ENCODE results near the gene RAB3D. TPM values are rescaled to one million over a fixed set of nuclear protein-coding genes. Genes with fewer than 3 reads are reported as not detected.

RAB3D gene
- total RNA-seq, 1 experiment from 2014 or later = 11.2 TPM

DNA sequence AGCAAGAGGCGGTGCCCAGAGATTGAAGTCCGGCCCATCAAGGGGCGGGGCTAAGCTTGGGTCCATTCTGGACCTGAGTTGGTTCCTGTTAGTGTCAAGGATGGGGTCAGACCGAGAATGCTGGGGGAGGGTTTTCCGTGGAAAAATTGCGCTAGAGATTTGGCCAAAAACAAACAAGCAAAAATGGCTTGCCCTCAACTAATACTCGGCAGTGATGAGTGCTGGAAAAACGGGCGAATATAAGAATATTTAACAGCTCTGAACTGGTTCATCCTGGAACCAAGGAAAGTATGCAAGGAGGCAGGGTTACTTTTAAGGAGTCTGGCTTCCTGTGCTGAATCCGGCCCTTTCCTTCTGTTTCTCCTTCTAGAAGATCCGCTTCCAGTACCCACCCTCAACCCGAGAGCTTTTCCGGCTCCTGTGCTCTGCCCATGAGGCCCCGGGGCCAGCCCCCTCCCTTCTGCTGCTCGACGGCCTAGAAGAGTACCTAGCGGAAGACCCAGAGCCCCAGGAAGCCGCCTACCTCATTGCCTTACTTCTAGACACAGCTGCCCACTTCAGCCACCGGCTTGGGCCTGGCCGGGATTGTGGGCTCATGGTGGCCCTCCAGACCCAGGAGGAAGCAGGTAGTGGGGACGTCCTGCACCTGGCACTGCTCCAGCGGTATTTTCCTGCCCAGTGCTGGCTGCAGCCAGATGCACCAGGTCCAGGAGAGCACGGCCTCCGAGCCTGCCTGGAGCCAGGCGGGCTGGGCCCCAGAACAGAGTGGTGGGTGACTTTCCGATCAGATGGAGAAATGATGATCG is 35.9 kb upstream of the RAB3D start:
- Histone ChIP-seq H3K27me3 (ENCODE audit: control insufficient read depth, insufficient read depth, low read length) (no peaks in the 10 kb centered on the region), H3K4me3 (ENCODE audit: insufficient read depth, low read depth, low read length) (peak overlapping the region; percentile 52), H3K36me3 (replicated peaks; ENCODE audit: control insufficient read depth, insufficient read depth, low read length) (peaks cover 2% of the 10 kb centered on the region)
- peak; percentile 75 for DNase-seq

DNA sequence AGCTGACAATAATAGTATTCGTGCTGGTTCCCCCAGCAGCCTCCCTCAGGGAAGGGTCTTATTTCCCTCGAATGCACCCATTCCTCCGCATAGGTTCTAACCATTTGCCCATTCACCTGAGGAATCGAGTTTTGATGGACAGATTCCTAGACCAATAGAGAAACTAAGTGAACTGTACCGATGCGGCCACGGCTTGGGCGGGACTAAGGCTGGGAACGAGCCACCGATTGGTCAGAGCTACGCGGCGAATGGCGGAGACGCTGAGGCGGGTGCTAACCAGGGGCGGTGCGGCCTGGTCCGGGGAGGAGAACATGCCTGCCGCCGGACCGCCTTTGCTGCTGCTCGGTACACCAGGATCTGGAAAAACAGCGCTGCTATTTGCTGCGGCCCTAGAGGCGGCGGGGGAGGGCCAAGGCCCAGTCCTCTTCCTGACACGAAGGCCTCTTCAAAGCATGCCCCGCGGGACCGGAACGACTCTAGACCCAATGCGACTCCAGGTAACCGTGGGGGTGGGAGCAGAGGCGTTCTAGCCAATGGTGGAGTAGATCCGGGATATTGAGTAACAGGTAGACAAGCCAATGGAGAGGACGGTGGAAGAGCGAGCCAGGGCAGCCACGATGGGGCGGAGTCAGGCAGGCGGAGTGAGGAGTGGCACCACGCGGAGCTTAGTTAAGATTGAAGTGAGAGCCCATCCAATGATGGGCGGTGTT is 35.1 kb upstream of the RAB3D start, which contains the start of gene SWSAP1:
SWSAP1 (plus strand) TSS at position 234 of the 710 bp plus-strand sequence; CDS start at position 249, 15 bp downstream.
- H3K36me3 ChIP-seq (replicated peaks; ENCODE audit: control insufficient read depth, insufficient read depth, low read length) = peaks cover 2% of the 10 kb centered on the region
- peak within 1 kb of the TSS; percentile 81 for H3K4me3 ChIP-seq (ENCODE audit: insufficient read depth, low read depth, low read length)
- H3K27me3 ChIP-seq (ENCODE audit: control insufficient read depth, insufficient read depth, low read length) = no peaks in the 10 kb centered on the region
- peak; percentile 99 for DNase-seq

GRCh38 chr19:11373885-11374432 is 34.5 kb upstream of the RAB3D start:
- no peaks in the 10 kb centered on the region for H3K27me3 ChIP-seq (ENCODE audit: control insufficient read depth, insufficient read depth, low read length)
- H3K36me3 ChIP-seq (replicated peaks; ENCODE audit: control insufficient read depth, insufficient read depth, low read length) = peaks cover 4% of the 10 kb centered on the region
- DNase-seq = no peak
- H3K4me3 ChIP-seq (ENCODE audit: insufficient read depth, low read depth, low read length) = peak overlapping the region; percentile 81

DNA sequence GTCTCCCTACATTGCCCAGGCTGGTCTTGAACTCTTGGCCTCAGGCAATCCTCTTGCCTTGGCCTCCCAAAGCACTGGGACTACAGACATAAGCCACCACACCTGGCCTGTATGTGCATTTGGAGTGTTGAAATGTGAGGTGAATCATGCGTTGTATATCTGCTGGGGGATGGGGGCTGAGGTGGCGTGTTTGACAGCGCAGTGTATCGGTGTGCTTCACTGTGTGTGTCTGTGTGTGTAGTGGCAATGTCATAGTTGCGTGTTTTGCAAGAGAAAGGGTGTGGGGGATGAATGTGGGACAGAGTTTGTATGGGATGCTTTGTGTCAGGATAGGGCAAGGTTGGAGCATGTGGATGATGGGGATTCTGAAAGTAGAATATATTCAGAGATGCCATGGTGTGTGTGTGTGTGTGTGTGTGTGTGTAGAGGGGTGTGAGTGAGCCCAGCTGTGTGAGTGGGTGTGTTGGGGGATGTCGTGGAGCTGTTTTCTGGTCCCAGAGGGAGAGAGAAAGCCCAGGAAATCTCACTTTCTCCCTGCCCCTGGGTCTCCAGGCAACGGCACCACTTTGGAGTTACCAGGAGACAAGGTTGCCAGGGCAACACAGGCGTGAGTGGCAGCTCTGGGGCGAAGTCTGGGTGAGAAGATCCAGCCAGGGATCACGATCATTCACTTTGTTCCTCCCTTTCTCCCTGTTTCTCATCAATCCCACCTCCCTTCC is 33.9 kb upstream of the RAB3D start:
- peak; percentile 82 for DNase-seq

GRCh38 chr19:11370744-11371143 is 31.3 kb upstream of the RAB3D start:
- H3K27me3 ChIP-seq (ENCODE audit: control insufficient read depth, insufficient read depth, low read length) = no peaks in the 10 kb centered on the region

More for the DNA sequence above, 33.9 kb upstream of the RAB3D start:
- Histone ChIP-seq H3K27me3 (ENCODE audit: control insufficient read depth, insufficient read depth, low read length) (no peaks in the 10 kb centered on the region), H3K4me3 (ENCODE audit: insufficient read depth, low read depth, low read length) (no peak overlapping the region), H3K36me3 (replicated peaks; ENCODE audit: control insufficient read depth, insufficient read depth, low read length) (peaks cover 5% of the 10 kb centered on the region)

DNA sequence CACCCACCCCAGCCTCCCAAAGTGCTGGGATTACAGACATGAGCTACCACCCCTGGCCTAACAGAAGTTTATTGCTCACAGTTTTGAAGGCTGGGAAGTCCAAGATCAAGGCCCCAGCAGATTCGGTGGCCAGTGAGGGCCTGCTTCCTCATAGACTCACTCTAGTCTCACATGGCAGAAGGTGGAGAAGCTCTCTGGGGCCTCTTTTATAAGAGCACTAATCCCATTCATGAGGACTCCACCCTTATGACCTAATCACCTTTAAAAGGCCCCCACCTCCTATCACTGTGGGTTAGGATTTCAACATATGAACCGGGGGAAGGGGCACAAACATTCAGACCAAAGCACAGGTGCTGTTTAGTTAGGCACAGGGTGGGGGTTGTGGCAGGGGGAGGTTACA is 28.1 kb upstream of the RAB3D start:
- Histone ChIP-seq H3K27me3 (ENCODE audit: control insufficient read depth, insufficient read depth, low read length) (peaks cover under 1% of the 10 kb centered on the region; the same call in 1 of the 2 replicates), H3K36me3 (replicated peaks; ENCODE audit: control insufficient read depth, insufficient read depth, low read length) (peaks cover 5% of the 10 kb centered on the region), H3K4me3 (ENCODE audit: insufficient read depth, low read depth, low read length) (no peak overlapping the region)
- DNase-seq = no peak

More at GRCh38 chr19:11370744-11371143, 31.3 kb upstream of the RAB3D start:
- H3K4me3 ChIP-seq (ENCODE audit: insufficient read depth, low read depth, low read length) = no peak overlapping the region
- DNase-seq = no peak
- H3K36me3 ChIP-seq (replicated peaks; ENCODE audit: control insufficient read depth, insufficient read depth, low read length) = peaks cover 5% of the 10 kb centered on the region

DNA sequence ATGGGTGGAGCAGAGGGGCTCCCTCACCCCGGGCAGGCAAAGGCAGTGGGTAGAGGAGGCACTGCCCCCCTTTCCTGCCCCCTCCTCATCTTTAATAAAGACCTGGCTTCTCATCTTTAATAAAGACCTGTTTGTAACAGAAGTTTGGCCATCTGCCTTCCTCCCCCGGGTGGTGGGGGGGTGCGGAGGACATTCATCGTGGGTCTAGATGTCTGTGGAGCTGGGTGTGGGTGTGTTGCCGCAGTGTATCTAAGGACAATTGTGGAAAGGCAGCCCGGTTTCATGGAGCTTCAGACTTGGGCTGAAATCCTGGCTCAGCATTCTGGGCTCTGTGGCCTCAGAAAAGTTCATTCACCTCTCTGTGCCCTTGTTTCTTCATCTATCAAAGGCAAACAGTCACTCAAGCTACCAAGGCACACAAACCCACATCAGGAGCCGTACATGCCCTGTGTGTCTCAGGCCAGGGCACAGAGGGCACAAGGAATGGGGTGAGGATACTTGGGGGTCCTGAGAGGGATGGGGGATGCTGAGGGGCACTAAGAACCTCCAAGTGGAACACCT is 26.2 kb upstream of the RAB3D start:
- H3K4me3 ChIP-seq (ENCODE audit: insufficient read depth, low read depth, low read length) = no peak overlapping the region
- H3K27me3 ChIP-seq (ENCODE audit: control insufficient read depth, insufficient read depth, low read length) = peaks cover 9% of the 10 kb centered on the region; the same call in 1 of the 2 replicates
- no peak for DNase-seq
- H3K36me3 ChIP-seq (replicated peaks; ENCODE audit: control insufficient read depth, insufficient read depth, low read length) = peaks cover 5% of the 10 kb centered on the region

GRCh38 chr19:11364935-11365334 is 25.5 kb upstream of the RAB3D start:
- peaks cover 11% of the 10 kb centered on the region; the same call in 1 of the 2 replicates for H3K27me3 ChIP-seq (ENCODE audit: control insufficient read depth, insufficient read depth, low read length)
- no peak overlapping the region for H3K4me3 ChIP-seq (ENCODE audit: insufficient read depth, low read depth, low read length)
- DNase-seq = peak; percentile 20
- peaks cover 5% of the 10 kb centered on the region for H3K36me3 ChIP-seq (replicated peaks; ENCODE audit: control insufficient read depth, insufficient read depth, low read length)

- peak; percentile 52 for DNase-seq
- Histone ChIP-seq H3K36me3 (replicated peaks; ENCODE audit: control insufficient read depth, insufficient read depth, low read length) (peaks cover 5% of the 10 kb centered on the region), H3K27me3 (ENCODE audit: control insufficient read depth, insufficient read depth, low read length) (peaks cover 11% of the 10 kb centered on the region; the same call in 1 of the 2 replicates), H3K4me3 (ENCODE audit: insufficient read depth, low read depth, low read length) (no peak overlapping the region)
Observed at GRCh38 chr19:11364296-11364904, 24.9 kb upstream of the RAB3D start.

DNA sequence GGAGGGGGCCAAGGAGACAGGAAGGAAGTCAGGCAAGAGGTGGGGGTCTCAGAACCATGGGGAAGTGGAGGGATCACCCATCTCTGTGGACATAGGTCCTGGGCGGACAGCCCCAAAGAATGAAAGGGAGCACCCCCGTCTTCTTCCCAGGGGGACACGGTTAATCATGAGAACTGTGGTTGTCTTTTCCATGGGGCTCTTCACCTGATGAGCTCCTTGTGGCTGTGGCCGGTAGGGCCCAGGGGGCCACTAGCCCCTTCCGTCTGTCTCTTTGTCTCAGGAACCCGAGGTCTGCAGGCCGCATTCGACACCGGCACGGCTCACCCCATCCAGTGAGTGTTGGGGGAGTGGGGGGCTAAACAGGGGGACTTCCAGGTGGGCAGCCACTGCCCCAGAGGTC is 24.4 kb upstream of the RAB3D start:
- peak; percentile 52 for DNase-seq
- Histone ChIP-seq H3K36me3 (replicated peaks; ENCODE audit: control insufficient read depth, insufficient read depth, low read length) (peaks cover 2% of the 10 kb centered on the region), H3K27me3 (ENCODE audit: control insufficient read depth, insufficient read depth, low read length) (peaks cover 11% of the 10 kb centered on the region; the same call in 1 of the 2 replicates), H3K4me3 (ENCODE audit: insufficient read depth, low read depth, low read length) (no peak overlapping the region)

GRCh38 chr19:11361771-11362731 is 22.6 kb upstream of the RAB3D start:
- H3K27me3 ChIP-seq (ENCODE audit: control insufficient read depth, insufficient read depth, low read length) = peaks cover 13% of the 10 kb centered on the region; the same call in 1 of the 2 replicates
- DNase-seq = peak; percentile 90
- H3K4me3 ChIP-seq (ENCODE audit: insufficient read depth, low read depth, low read length) = peak overlapping the region; percentile 64

DNA sequence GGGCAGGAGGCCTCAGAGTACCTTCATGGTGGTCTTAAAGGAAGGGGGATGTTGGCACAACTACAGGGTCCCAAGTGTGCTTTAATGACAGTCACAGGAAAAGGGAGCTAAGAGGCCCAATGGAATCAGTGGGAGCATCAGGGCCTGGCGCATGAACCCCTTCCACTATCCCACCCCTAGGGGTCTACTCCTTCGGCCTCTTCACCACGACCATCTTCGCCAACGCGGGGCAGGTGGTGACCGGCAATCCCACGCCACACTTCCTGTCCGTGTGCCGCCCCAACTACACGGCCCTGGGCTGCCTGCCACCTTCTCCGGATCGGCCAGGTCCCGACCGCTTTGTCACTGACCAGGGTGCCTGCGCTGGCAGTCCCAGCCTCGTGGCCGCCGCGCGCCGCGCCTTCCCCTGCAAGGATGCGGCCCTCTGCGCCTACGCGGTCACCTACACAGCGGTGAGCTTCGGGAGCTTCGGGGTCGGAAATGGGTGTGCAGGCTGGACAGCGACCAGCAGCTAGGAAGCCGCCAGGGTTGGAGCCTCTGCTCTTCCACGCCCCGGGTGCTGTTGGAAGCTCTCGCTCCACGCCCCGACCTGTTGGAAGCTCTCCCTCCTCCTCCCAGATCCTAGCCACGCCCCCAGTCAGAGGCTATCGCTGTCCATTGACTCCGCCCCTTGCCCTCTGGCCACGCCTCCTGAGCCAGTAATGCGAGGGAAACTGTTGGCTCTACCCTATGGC is 21.7 kb upstream of the RAB3D start:
- Histone ChIP-seq H3K4me3 (ENCODE audit: insufficient read depth, low read depth, low read length) (peak overlapping the region; percentile 64), H3K27me3 (ENCODE audit: control insufficient read depth, insufficient read depth, low read length) (peaks cover 14% of the 10 kb centered on the region; the same call in 1 of the 2 replicates), H3K36me3 (replicated peaks; ENCODE audit: control insufficient read depth, insufficient read depth, low read length) (no peaks in the 10 kb centered on the region)
- peak; percentile 98 for DNase-seq

More at GRCh38 chr19:11361771-11362731, 22.6 kb upstream of the RAB3D start:
- no peaks in the 10 kb centered on the region for H3K36me3 ChIP-seq (replicated peaks; ENCODE audit: control insufficient read depth, insufficient read depth, low read length)

Data from H7 (cell line).